GM19023 (cell line): ENCODE results near the gene MVD.

Experiments used
- ATAC-seq: cut with Tn5 transposase; IDR thresholded peaks from one replicate; pipeline ENCODE4 v1.9.1; 2021; ENCODE audit warnings: mild to moderate bottlenecking, moderate library complexity; ENCODE audit not compliant: unreplicated experiment

MVD gene

DNA sequence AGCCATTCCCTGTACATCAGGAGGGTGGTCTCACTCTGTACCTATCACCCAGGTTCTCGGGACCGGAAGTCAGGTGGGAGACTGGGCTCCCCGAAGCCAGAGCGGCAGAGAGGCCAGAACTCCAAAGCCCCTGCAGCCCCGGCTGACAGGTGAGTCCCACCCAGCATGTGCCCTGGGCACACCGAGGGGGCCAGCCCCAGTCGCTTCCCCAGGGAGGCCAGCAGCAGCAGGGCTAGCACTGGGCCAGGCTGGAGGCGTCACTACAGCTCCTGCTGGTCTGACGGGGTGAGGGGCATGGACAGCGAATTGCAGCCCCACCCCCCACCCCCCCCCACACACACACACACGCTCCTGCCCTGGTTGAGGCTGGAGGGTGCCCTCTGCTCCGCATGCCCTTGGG is 32.5 kb downstream of the MVD start:
- no peak for ATAC-seq

DNA sequence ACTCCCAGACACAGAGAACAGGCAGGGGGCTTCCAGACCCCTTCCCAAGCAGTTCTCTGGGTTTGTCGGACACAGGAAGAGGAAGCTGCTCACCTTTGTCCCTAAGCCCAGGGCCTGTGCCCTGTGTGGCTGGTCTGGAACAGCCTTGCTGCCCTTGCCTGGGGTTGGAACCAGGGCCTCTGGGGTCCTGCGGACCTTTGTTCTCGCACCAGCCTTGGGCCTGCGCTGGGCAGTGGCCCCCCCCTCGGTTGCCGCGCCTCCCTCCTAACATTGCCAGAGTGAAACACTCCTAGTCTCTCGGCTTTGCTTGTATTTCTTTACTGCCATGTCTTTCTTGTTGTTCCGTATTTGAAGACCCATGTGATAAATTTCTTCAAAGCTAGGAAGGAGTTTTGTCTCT is 33.1 kb downstream of the MVD start:
- ATAC-seq, result no peak

DNA sequence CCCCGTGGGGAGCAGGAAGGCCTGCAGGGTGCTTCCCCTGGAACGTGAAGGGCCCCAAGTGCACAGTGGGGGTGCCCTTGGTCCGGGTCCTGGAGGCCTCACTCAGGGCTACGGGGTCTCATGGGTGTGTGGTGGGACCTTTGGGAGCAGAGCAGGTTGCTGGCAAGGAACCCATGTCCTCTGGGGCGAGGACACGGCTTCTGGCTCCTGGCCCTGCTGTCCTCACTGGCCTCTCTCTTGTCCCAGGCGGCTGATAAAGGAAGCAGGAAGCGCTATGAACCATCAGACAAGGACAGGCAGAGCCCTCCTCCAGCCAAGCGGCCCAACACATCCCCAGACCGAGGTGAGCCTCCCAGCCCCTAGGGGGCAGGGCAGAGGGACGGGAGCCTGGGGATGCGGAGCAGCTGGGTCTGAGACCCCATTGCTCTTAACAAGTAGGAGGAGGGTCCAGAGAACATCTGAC is 34.3 kb downstream of the MVD start:
- no peak for ATAC-seq

DNA sequence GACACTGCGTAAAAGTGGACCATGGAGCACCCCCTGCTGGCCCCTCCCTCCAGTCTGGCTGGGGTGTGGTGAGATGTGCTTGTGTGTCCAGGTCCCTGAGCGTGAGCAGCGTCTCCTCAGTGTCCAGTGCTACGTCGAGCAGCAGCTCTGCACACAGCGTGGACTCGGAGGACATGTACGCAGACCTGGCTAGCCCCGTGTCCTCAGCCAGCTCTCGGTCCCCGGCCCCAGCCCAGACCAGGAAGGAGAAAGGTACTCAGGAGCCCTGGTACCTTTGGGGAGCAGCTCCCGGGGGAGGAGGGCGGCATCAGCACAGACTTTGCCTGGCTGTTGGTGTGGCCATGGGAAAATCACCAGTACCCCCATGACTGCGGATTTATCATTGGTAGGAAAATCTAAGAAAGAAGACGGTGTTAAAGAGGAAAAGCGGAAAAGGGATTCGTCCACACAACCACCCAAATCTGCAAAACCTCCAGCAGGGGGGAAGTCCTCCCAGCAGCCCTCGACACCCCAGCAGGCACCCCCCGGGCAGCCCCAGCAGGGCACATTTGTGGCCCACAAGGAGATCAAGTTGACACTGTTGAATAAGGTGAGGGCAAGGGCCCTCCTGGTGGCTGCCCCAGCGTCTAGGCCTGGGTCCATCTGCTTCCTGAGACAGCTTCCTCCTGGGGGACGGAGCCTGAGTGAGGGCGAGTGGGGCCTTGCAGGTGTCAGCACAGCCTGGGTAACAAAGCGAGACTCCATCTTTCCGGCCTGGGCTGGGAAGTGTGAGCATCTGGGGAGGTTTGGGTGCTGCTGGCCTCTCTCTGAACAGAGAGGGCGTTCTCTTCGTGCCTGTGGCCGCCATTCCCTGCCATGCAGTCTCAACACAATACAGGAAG is 35.1 kb downstream of the MVD start:
- no peak for ATAC-seq

DNA sequence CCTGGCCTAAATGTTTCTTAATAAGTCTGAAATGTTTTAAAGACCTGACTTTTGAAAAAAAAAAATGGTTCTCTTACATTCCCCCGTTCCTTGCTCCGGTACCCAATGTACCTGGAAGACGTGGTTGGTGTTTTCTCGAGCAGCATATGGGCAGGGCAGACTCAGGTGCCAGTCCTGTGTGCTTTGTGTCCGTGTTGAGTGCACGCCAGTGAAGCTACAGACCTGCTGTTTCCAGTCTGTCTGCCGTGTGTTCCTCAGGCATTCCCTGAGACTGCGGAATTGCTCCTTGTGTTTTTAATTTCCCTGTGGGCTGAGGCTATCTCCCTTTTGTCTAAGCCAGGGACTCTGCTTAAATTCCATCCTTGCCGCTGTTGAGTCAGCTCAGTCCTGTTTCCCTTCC is 36.2 kb downstream of the MVD start:
- no peak for ATAC-seq

DNA sequence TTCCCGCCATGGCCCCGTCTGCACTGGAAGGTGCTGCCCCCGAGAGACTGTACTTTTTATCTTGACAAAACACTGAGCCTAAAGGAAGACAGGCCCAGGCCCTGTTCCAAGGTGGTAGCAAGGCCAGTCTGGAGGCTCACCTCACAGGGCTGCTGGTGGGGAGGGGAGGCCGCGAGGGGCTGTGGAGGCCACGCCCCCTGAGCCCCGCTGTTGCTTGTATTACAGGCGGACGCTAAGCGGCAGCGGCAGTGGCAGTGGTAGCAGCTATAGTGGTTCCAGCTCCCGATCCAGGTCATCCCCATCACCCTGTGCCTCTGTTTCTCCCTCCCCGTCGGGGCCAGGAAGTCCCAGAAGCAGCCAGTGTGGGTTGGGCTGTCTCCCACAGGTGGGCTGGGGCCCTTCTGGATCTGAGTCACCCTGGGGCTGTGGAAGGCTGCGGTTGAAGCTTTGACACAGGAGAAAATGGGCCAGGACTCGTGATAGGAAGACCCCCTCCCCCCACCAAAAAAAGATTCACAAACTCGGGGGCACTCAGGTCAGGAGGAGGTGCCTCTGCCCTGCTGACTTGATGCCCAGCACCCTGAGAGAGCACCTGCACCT is 37.8 kb downstream of the MVD start:
- no peak for ATAC-seq

DNA sequence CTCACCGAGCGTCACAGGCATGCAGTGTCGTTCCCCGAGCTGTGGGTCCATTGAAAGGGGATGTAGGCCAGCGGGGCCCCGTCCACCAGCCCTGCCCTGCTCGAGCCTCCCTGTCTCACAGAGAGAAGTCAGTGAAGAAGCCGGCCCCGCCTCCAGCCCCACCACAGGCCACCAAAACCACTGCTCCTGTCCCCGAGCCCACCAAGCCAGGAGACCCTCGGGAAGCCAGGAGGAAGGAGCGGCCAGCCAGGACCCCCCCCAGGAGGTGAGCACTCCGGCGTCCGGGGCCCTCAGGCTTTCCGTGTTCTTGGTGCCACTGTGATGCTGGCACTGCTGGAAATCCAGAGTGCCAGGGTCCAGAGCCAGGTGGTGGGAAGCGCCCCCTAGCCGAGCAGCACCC is 38.4 kb downstream of the MVD start:
- no peak for ATAC-seq

DNA sequence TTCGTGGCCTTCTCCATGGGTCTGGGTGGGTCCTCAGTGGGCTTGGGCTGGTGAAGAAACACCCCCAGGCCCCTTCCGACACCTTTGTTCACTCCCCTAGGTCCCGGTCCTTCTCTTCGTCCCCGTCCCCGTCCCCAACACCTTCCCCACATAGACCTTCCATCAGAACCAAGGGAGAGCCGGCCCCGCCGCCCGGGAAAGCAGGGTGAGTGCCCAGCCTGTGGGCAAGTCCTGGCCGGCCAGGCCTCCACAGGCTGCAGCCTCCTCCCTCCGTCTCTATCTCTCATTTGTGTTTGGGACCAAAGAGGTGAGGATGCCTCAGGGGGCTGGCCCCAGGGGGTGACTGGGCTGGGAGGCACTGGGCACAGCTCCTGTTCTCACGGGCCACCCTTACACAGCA is 39.0 kb downstream of the MVD start:
- ATAC-seq, result no peak

DNA sequence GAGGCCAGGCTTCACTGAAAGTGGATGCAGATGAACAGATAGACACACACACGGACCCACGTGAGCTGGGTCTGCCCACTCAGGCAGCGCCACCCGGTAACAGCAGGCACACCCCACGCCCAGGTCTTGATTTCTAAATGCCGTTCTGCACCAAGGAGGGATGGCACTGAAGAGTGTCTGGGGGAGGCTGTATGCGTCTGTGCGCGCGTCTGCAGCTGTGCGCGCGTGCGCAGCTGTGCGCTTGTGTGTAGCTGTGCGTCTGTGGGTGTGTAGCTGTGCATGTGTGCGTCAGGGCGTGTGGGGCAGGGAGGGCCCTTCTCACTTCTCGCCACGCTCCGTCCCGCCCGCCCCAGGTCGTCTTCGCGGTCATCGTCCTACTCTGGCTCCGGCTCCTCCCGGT is 40.0 kb downstream of the MVD start:
- ATAC-seq, result no peak

DNA sequence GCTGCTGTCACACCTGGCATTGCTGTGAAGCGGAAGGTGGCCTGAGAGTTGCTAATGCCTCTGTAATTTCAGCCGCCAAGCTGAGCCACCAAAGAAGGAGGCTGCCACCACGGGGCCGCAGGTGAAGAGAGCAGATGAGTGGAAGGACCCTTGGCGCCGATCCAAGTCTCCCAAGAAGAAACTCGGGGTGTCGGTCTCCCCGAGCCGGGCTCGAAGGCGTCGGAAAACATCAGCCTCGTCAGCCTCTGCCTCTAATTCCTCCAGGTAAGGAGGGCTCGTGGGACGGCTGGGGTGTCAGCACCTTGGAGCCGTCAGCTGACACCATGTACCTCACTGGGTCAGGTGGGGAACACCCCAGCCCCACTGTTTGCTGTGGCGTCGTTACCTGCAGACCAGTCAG is 40.8 kb downstream of the MVD start:
- no peak for ATAC-seq

DNA sequence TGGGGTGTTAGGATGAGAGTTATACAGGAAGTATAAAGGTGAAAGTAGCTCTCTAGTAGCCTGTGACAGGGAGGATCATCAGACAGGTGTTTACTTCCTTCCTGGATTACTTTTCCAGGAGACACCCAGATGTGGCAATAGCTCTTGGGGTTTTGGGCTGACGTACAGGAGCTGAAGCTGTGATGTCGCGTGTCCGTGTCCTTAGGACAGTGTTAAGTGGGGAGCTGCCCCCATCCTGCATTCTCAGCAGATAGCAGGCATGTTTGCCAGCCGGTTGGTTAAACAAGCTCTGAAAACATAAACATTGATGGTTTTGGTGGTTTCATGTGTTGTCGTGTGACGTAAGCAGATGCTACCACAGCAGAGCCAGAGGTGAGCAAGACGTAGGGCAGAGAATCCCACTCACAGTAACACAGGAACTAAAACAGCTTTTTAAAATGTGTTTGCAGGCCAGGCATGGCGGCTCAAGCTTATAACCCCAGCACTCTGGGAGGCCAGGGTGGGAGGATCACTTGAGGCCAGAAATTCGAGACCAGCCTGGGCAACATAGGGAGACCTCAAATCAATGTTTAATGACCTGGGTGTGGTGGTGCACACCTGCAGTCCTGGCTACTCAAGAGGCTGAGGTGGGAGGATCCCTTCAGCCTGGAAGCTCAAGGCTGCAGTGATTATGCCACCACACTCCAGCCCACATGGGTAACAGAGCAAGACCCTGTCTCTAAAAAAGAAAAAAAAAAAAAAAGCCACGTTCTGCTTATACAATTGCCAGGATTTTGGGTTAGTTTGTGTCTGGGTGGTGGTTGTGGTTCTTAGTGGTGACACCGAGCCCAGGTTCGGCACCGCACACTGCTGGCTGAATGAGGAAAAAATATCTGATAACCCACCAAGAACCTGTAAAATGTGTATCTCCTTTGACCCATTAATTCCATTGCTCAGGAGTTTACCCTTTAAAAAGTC is 42.8 kb downstream of the MVD start:
- ATAC-seq, result no peak

DNA sequence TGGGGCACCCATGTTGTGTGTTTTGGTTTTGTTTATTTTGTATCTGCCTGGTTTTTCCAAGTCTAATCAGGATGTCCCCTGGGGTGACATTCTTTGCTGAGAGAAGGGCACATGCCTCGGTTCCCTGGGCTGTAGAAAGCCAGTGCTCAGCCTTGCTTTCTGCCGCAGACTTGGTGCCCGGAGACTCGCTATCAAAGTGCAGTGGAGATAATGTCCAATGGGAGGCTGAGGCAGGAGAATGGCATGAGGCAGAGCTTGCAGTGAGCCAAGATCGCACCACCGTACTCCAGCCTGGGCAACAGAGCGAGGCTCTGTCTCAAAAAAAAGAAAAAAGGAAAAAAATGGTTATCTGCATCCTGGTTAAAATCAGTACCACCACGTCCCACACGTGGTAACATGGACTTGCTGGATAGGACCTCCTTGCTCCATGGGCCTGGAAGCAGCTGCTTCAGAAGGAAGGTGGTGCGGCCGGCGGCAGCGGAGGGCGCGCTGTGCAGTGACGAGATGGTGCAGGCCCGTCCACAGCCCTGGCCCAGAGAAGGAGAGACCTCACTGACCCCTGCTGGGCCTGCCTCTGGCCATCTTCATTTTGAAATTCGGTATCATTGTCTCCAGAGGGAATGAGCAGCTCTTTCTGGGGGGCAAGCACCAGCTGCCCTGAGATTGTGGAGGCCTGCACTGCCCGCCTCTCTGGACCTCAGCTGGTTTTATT is 43.8 kb downstream of the MVD start:
- no peak for ATAC-seq

DNA sequence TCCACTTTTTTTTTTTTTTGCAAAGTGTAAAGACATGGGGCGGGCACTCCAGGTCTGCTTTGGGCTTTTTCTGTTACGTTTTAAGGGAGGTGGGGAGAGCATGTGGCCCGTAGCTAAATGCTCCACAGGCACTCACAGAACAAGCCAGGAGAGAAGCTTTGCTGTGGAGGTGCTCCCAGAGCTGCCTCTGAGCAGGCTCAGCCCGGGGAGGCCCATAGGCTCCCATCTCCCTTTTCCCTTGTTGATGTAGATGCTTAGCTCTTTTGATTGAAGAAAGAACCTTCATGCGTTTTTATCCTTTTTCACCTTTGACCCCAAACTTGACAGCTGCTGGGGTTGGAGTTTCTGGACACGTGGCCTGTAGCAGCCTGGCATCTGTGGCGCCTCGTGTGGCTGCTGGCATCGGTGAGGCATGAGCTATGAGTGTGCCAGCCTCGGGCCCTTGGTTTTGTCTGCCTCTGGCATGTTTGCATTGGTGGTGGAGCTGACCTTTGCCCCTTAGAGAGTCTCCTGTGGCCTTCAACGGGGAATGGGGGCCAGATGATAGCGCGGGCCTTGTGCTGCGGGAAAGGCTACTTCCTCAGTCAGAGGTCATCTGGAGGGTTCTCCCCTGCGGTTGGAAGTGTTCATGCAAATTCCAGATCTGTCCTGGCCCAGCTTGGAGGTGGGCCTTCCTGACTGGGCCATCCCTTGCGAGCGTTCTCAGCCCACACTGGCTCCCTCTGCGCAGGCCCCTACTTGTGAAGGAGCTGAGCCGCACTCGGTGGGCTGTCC is 44.5 kb downstream of the MVD start:
- no peak for ATAC-seq

DNA sequence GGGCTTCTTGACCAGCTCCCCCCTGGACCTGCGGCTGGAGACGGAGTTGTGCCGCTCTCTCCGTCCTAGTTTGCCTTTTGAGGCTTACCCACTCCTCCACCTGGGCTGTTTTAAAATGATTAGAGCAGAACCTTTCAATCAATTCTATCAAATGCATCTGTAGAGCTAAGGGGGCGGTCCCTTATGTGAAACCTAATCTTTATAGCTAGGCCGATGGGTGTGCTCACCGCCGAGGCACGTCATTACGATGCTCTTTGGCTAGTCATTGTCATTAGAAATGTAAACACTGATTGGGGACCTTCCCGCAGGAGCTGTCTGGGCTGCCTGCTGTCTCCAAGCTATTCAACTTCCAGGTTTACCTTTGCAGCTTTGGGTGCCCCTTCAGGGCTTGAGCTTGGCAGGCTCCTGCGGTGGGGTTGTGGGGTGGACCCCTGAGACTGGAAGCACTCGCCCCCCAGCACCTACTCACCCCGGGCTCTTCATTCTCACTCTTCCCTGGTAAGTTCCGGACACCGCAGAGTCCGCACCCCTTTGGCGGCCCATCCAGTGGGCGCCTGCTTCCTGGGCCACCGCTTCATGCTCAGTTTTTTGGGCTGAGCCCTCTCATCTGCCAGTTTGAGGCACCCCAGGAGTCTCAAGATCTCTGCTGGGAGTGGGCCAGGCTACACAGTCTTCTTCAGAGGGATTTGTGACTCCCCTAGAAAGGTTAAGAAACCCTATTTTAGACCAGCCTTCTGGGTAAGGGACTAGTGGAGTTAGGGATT is 45.4 kb downstream of the MVD start:
- ATAC-seq, result no peak

DNA sequence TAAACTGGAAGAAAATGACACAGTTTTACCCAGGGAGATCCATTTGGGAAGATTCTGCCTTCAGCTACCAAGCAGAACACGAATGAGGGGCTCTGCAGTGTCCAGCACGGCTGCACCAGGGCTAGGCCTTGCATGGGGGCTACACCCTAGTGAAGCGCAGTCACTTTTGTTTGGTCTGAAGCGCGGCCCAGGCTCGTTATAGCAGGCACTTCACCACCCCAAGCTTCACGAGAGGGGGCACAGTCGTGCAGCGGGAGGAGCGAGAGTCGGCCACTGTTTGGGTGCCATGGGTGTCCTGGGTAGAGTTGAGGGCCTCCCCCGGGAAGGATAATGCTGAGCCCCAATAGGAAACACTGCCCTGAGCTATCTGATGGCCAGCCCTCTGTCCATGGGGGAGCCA is 46.2 kb downstream of the MVD start:
- ATAC-seq, result no peak

DNA sequence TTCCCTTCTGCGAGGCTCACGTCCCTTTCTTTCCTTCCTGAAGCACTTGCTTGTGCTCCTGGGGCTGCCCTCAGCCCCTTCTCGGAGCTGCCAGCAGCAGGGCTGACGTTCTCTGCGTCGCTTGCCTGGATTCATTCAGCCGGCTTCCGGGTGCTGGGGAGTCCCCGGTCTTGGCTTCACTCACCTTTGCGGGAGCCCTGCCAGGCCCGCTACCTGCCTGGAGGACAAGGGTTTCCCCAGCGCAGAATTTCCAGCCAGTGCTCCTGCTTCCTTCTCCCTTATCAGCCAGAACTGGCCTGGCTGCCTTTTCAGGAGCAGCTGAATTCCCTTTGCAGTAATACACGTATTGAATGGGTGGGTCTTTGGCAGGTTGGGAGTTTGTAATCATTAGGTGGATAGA is 46.6 kb downstream of the MVD start:
- no peak for ATAC-seq

DNA sequence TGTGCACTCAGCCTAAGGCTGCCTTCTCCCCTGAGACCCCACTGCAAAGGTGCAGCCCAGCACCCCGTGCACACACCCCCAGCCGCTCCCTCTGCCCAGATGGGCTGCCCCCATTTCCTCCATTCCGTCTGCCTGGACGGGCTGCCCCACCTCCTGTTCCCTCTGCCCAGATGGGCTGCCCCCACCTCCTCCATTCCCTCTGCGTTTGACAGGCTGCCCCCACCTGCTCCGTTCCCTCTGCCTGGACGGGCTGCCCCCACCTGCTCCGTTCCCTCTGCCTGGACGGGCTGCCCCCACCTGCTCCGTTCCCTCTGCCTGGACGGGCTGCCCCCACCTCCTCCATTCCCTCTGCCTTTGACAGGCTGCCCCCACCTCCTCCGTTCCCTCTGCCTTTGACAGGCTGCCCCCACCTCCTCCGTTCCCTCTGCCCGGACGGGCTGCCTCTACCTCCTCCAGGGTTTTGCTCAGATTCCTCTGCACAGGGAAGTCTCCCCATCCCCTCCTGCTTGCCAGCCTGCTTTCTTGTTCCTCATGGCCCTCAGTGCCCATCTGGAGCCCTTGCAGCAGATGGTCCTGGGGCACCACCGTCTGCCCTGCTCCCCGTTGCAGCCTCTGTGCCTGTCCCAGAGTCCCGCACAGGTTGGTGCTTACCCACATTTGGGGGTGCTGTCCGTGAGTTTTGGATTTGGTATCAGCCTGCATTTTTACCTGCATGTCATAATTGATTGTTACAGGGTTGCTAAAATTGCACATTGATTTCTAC is 47.9 kb downstream of the MVD start:
- no peak for ATAC-seq
